HG02970 (cell line): ENCODE measurements around the gene KRT9.
"Not testable (repeated sequence)": the region's sequence is repeated elsewhere in the genome, so short reads cannot be mapped to it uniquely, and the experiment has no call there.

Experiments
- ATAC-seq: cut with Tn5 transposase; IDR thresholded peaks from one replicate; pipeline ENCODE4 v1.9.1; 2021; ENCODE audit warnings: mild to moderate bottlenecking, moderate library complexity, moderate number of reproducible peaks; ENCODE audit not compliant: unreplicated experiment, low FRiP score

KRT9 gene

GRCh38 chr17:41548844-41549595, 22.8 kb downstream of the KRT9 start:
- ATAC-seq = no peak

GRCh38 chr17:41547921-41548843, 23.7 kb downstream of the KRT9 start:
- ATAC-seq = no peak

GRCh38 chr17:41547378-41547841, 24.4 kb downstream of the KRT9 start:
- no peak for ATAC-seq

- no peak for ATAC-seq
These were observed 25.0 kb downstream of the KRT9 start for GRCh38 chr17:41546819-41547218.

GRCh38 chr17:41545829-41546410, 25.9 kb downstream of the KRT9 start:
- ATAC-seq = no peak

GRCh38 chr17:41544935-41545334, 26.9 kb downstream of the KRT9 start:
- ATAC-seq = no peak

- ATAC-seq = no peak
These were observed 27.4 kb downstream of the KRT9 start for GRCh38 chr17:41544491-41544892.

GRCh38 chr17:41542786-41543185, 29.1 kb downstream of the KRT9 start:
- ATAC-seq = not testable (repeated sequence)

GRCh38 chr17:41542357-41542756, 29.5 kb downstream of the KRT9 start:
- no peak for ATAC-seq

GRCh38 chr17:41540921-41541625, 30.8 kb downstream of the KRT9 start:
- ATAC-seq = no peak

- no peak for ATAC-seq
These were observed 31.7 kb downstream of the KRT9 start for GRCh38 chr17:41539979-41540701.

- ATAC-seq = no peak
These were observed 32.8 kb downstream of the KRT9 start for GRCh38 chr17:41539071-41539492.

GRCh38 chr17:41538565-41538991, 33.3 kb downstream of the KRT9 start:
- no peak for ATAC-seq

GRCh38 chr17:41537990-41538389, 33.9 kb downstream of the KRT9 start:
- no peak for ATAC-seq

GRCh38 chr17:41537614-41537954, 34.3 kb downstream of the KRT9 start:
- ATAC-seq = no peak

- ATAC-seq = no peak
These were observed 34.9 kb downstream of the KRT9 start for GRCh38 chr17:41536741-41537613.

GRCh38 chr17:41535764-41536481, 35.9 kb downstream of the KRT9 start:
- no peak for ATAC-seq

- ATAC-seq = no peak
These were observed 36.8 kb downstream of the KRT9 start for GRCh38 chr17:41534899-41535546.
